GM18508 (cell line): Measurements from ENCODE around the gene G0S2.
A peak's percentile ranks its signal among the peaks of the same experiment; 100 is the strongest.
"Not testable (repeated sequence)": the region's sequence is repeated elsewhere in the genome, so short reads cannot be mapped to it uniquely, and the experiment has no call there.

Experiments
- ATAC-seq: cut with Tn5 transposase; IDR thresholded peaks from one replicate; pipeline ENCODE4 v1.9.1; 2021; ENCODE audit warnings: moderate number of reproducible peaks; ENCODE audit not compliant: insufficient read depth, unreplicated experiment

The G0S2 gene

DNA sequence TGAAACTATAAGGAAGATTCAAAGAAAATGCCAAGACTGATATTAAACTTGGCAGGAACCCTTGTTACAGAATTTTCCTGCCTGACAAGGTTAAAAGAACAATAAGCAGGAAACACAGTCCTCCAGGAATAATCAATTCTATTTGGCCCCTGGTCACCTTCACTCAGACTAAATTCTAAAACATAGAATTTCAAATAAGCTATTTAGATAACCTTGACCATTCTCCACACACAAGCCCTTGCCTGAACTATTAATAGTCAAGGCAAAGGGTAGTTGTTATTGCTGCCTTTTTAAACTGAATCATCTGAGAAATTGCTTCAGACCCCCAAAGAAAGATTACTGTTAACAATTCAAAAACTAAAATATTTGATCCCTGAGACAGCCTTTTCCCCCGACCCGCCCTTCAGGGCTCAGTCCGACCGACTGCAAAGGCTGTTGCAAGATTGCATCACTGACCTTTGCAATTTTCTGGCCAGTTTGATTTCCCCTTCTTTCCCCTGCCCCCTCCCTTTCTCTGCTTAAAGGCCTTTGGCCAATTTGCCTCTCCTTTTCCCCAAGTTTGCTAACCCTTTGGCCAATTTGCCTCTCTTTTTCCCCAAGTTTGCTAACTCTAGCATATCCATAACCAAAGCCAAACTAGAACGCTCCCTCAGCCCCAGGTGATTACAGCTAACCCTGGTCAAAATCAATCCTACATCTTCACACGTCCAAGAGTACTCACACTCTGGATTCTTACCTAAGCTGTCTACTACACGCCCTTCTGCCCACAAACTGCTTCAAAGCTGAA, 1.4 kb upstream of the G0S2 start:
- ATAC-seq, result no peak

GRCh38 chr1:209675565-209676154, 448 bp downstream of the G0S2 start:
- ATAC-seq, result no peak

DNA sequence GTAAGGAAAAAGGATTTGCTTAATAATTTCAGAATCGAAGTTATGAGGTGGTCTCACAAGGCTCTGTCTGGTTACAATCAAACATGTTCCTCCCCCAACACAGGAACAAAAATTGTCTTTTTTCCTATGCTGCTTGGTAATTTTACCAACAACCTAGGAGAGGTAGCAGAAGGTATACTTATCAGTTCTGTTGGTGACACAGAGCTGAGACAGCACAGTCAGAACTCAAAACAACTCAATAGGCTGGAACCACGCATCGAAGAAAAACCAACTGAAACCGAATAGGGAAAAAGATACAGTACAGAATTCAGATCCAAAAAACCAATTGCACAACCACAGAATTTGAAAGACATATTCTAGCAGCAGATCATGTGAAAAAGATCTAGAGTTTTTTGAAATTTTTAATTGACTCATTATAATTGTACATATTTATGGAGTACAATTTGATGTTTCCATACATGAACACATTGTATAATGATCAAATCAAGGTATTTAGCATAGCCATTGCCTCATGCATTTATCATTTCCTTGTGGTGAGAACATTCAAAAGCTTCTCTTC, 3.8 kb downstream of the G0S2 start:
- ATAC-seq, result no peak

DNA sequence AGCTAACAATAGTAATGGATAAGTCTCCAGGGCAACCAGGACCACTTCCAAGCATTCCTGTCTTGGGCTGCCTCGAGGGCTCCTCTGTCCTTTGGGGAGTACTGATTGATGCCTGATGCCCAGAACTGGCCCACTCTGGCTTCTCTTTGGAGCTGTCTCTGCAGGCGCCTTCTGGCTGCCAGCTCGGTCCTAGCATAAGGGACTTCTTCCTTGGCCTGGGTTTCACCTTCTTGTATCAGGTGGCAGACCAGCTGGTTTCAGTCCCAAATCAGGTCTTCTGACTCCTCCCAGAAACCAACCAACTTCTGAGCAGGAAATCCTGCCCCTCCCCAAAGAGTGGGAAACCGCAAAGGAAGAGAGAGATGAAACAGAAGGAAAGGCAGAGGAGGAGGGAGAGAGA, 10.6 kb downstream of the G0S2 start:
- ATAC-seq, result no peak

GRCh38 chr1:209686322-209686721, 11.1 kb downstream of the G0S2 start:
- no peak for ATAC-seq

DNA sequence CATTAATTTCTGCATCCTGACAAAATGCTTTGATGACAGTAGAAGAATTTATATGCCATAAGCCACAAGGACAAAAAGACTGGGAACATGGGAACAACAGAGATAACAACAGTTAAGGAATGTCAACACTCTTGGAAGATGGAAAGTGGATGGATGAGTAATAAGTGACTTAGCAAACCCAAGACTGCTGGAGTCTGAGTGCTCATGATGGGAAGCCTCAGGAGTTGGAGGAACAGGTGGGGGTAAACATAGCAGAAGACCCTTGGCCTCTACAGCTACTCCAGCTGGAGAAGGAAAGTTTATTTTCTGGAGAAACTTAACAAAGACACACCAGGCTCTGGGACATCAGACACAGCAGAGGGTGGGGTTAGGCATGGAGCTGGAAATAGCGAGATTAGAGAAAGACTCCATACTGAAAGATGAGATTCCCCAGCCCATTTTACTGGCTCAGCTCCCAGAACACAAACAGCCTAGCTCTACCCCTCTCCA, 13.6 kb downstream of the G0S2 start:
- ATAC-seq, result no peak

- no peak for ATAC-seq
These were observed 14.3 kb downstream of the G0S2 start for GRCh38 chr1:209689477-209689876.

- ATAC-seq, result no peak
These were observed 16.0 kb downstream of the G0S2 start for GRCh38 chr1:209691237-209691636.

DNA sequence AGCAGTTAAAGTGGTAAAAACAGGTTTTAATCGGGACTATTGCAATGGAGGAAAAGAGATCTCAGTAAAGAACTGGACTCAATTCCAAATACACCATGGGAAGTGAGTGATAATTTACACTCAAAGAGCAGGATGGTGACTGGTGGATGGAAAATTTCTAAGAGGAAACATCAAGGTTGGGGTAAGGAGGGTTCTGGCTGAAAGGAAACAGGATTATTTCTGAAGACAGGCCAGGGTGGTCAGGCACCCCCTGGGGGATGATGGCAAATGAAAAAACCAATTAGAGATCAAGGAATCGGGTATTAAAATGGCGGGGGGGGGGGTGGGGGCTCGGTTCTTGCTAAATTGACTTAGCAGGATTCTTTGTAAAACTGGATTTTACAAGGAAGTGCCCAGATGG, 17.1 kb downstream of the G0S2 start:
- no peak for ATAC-seq

DNA sequence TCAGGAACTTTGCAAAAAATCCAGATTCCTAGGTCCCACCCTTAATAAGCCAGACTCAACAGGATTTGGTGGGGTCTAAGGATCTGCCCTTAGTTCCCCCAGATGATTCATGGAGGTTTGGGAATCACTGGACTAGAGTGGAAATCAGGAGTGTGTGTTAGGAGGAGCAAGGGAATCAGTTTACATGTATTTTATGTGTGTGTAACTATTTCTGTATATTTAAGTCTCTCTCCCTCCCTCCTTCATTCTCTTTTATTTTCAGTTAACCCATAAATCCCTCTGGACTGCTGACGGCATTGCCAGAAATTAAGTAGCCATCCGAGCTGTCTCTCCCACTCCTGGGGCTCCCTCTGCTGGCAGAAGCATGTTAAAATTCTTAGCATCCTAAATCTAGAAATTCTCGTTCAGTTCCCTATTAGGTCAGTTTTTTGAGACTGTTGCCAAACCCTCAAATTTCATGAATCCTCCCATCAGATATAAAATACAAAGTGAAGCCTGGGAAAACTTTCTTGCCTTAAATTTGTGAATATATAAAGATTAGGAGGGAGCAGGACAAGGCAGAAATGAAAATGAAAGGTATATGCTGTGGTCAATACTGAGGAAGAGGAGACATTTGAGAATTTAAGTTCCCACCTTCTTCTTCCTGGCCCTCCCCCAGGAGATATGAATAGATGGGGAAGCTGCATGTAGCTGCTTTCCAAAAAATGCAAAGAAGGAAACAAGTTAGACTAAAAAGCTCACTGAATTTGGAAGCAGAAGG, 17.7 kb downstream of the G0S2 start:
- ATAC-seq, result peak; percentile 63

GRCh38 chr1:209696673-209697072, 21.5 kb downstream of the G0S2 start:
- no peak for ATAC-seq

DNA sequence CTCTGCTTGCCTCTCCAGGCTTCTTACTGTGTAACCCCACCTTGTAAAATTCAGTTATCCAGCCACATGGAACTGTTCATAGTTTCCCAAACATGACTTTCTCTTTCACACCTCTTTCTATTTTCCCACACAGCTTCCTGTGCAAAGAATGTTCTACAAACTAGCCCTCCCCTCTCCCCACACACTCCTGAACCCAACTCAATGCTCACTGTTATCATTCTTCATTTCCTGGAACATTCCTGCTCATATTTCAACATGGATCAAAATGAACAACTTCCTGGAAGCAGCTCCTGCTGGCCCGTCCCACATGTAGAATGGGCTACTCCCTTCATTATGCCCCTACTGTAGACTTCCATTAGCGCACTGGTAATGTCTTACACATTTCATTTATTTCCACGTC, 21.9 kb downstream of the G0S2 start:
- ATAC-seq, result no peak

DNA sequence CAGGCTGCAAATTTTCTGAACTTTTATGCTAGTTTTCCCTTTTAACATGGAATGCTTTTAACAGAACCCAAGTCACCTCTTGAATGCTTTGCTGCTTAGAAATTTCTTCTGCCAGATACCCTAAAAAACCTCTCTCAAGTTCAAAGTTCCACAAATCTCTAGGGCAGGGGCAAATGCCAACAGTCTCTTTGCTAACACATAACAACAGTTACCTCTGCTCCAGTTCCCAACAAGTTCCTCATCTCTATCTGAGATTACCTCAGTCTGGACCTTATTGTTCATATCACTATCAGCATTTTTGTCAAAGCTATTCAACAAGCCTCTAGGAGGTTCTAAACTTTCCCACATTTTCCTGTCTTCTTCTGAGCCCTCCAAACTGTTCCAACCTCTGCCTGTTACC, 25.5 kb downstream of the G0S2 start:
- not testable (repeated sequence) for ATAC-seq

GRCh38 chr1:209702832-209703231, 27.6 kb downstream of the G0S2 start:
- ATAC-seq, result no peak

- ATAC-seq, result no peak
These were observed 28.8 kb downstream of the G0S2 start for GRCh38 chr1:209703834-209704504.

DNA sequence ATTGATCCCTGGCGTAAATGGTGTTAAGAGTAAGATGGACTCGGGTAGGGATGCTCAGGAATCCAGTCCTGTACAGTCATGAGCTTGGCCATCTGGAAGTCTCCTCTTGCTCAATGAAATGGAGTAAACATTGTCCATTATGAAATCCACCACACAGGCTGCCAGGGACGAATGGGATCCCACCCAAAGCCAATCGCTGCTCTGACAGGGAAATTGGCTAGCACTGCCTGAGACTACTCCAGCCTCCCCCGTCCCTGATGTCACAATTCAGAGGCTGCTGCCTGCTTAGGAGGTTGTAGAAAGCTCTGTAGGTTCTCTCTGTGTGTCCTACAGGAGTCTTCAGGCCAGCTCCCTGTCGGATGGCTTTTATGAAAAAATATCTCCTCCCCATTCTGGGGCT, 29.4 kb downstream of the G0S2 start, which contains the start of gene HSD11B1:
Gene HSD11B1, plus strand, starts transcription at position 263 of the 400 bp plus-strand sequence. Its CDS starts 97 bp downstream, at position 360.
- no peak for ATAC-seq

DNA sequence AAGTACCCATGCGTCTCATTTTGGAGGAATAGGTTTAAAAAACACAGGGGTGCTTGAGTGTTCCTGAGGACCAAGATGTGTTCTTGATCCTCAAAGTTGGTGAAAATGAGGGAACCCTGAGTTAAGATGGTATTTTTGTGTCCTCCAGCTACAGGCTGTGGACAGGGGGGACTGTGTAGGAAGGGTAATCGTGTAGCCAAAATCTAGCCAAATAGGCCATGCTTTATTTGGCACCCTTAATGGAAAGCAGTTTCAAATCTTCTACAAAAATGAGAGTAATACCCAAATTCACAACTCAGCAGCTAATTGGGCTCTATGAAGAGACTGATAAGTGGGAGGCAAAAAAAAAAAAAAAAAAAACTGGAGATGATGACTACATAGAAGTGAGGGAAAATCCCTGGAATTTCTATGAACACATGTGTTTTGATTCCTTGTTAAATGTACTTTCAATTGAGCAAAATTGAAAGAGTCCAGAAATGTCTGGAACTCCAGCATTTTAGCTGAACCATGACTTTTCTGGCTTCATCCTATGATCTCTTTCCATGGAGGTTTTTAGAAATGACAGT, 29.9 kb downstream of the G0S2 start:
- ATAC-seq, result no peak

- ATAC-seq, result no peak
These were observed 31.4 kb downstream of the G0S2 start for GRCh38 chr1:209706622-209707021.

DNA sequence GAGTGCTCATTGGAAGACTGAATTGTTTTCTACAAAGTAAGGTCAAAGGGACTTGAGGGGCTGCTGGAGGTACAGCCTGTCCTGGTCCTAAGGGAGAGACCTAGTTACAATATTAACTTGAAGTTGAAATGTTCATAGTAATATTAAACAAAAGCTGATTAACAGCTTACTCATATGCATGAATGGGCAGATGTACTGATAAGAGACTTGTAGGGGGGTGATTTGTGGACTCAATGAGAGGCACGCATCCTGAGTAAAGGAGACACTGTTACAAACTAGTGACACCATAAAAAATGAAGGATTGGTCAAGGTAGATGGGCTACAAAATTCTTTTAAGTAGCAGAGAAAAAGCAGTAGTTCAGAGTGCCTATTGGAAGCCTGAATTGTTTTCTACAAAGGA, 32.1 kb downstream of the G0S2 start:
- no peak for ATAC-seq

GRCh38 chr1:209708297-209708696, 33.1 kb downstream of the G0S2 start:
- no peak for ATAC-seq
